ENCODE measurements around the gene RBM17.

DNA sequence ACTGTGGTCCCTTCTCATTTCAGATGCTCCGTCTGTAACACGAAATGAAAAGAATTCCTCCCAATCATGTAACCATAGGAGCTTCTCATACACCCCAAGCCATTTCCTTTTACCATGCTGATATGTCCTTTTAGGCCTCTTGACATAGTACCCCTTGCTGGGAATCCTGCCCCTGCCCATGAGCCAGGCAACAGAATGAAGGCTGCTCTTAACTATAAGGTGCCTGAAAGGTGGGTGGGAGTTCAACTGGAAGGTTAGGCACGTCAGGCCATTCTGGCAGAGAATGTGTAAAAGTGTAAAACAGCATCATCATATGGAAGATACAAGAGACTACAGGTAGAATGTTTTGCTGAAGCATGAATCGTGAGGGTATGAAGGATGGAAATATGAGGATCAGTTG is 49.1 kb upstream of the RBM17 start:
- TF ChIP-seq POLR2A (IDR thresholded peaks at IDR 0.05; ENCODE audit: low read depth, low read length) (no peak), TAF1 (IDR thresholded peaks at IDR 0.05; ENCODE audit: low read depth, low read length) (no peak), POLR2AphosphoS5 (IDR thresholded peaks at IDR 0.05; ENCODE audit: low read depth, low read length) (no peak), PAX5 (IDR thresholded peaks at IDR 0.05; ENCODE audit: insufficient read depth, low read length, severe bottlenecking) (no peak)

Data from GM12891 (cell line).